ENCODE results near the gene ZNF407. TPM values are rescaled to one million over a fixed set of nuclear protein-coding genes. Genes with fewer than 3 reads are reported as not detected.

ZNF407 gene
- total RNA-seq, 1 experiment from 2014 or later: 7.6 TPM

- H4K20me1 ChIP-seq (ENCODE audit: insufficient read depth): no peaks in the 10 kb centered on the region
- H3K9me3 ChIP-seq (ENCODE audit: control insufficient read depth in 1 of 2, insufficient read depth in 1 of 2, low read depth in 1 of 2, low read length in 2 of 2): no peaks in the 10 kb centered on the region
- H2AFZ ChIP-seq (ENCODE audit: low read depth, low read length, poor library complexity, severe bottlenecking): no peak overlapping the region
- ChIA-PET POLR2A (no interaction called here), RAD21 (ENCODE audit: low non-redundant PET in 1 of 2, low total read pairs in 2 of 2, uncharacterized antibody in 2 of 2, unreplicated experiment in 2 of 2) (no interaction called here), CTCF (no interaction called here)
- no peak overlapping the region for H3K4me2 ChIP-seq (ENCODE audit: low read length)
- DNase-seq (ENCODE audit: low read depth, low spot score) (no peak), ATAC-seq (no peak)
- no peaks in the 10 kb centered on the region for H3K9me2 ChIP-seq (ENCODE audit: insufficient read depth)
- H3K27me3 ChIP-seq (ENCODE audit: insufficient read depth, low read length): no peaks in the 10 kb centered on the region
- no peak overlapping the region for H3K27ac ChIP-seq (ENCODE audit: low read depth, low read length)
- no peaks in the 10 kb centered on the region for H3K79me2 ChIP-seq (ENCODE audit: insufficient read depth, low read length)
- BruUV-seq (replicated peaks): no TSS peak
- TF ChIP-seq CTCF (IDR thresholded peaks at IDR 0.05 in 2 of 3, conservative IDR thresholded peaks at IDR 0.05 in 1 of 3; ENCODE audit: borderline replicate concordance in 1 of 3, insufficient read depth in 1 of 3, low read depth in 2 of 3, low read length in 2 of 3) (no peak), YY1 (IDR thresholded peaks at IDR 0.05; ENCODE audit: extremely low read depth, insufficient replicate concordance, low read depth, low read length) (no peak), JUND (IDR thresholded peaks at IDR 0.05) (no peak), TCF7L2 (IDR thresholded peaks at IDR 0.05; ENCODE audit: borderline replicate concordance, extremely low read depth, insufficient read depth, insufficient read length) (no peak), ZFX (IDR thresholded peaks at IDR 0.05) (no peak), CEBPB (IDR thresholded peaks at IDR 0.05; ENCODE audit: low read depth) (no peak), ZNF274 (IDR thresholded peaks at IDR 0.05; ENCODE audit: low read depth, low read length) (no peak), CBX3 (IDR thresholded peaks at IDR 0.05; ENCODE audit: low read depth) (no peak), POLR2A (IDR thresholded peaks at IDR 0.05; ENCODE audit: borderline replicate concordance, extremely low read depth, insufficient read depth, insufficient read length) (no peak), SRF (IDR thresholded peaks at IDR 0.05; ENCODE audit: low read depth) (no peak), EZH2phosphoT487 (IDR thresholded peaks at IDR 0.05; ENCODE audit: borderline replicate concordance) (no peak)
- H3K9ac ChIP-seq (ENCODE audit: low read length): no peak overlapping the region
- H3K4me3 ChIP-seq (replicated peaks in 1 of 2; ENCODE audit: low read depth in 1 of 2, low read length in 2 of 2): no peak overlapping the region
- intact Hi-C loops (cut with micrococcal nuclease): no loop called here
- no peaks in the 10 kb centered on the region for H3K4me1 ChIP-seq (ENCODE audit: control insufficient read depth in 1 of 2, insufficient read depth in 2 of 2, low read length in 2 of 2)
- no peaks in the 10 kb centered on the region for H3K36me3 ChIP-seq (ENCODE audit: control insufficient read depth in 1 of 2, insufficient read depth in 2 of 2, low read length in 2 of 2)
These were observed 307.6 kb downstream of the ZNF407 start for GRCh38 chr18:74905247-74905646.
